ENCODE results near the gene SEC22C.

SEC22C gene

GRCh38 chr3:42590989-42591756 is 9.4 kb upstream of the SEC22C start:
- no peak for TF ChIP-seq CTCF (IDR thresholded peaks at IDR 0.05; ENCODE audit: insufficient read depth, low read length, poor library complexity, severe bottlenecking)
- TF ChIP-seq EZH2phosphoT487 (conservative IDR thresholded peaks at IDR 0.05; ENCODE audit: low read length): no peak
- Histone ChIP-seq H3K9me2 (replicated peaks; ENCODE audit: insufficient read depth, low read length) (no peaks in the 10 kb centered on the region), H3K9me3 (ENCODE audit: insufficient read depth, low read length) (no peaks in the 10 kb centered on the region), H3F3A (ENCODE audit: insufficient read depth) (peaks cover 32% of the 10 kb centered on the region), H3K27me3 (ENCODE audit: low read length) (no peaks in the 10 kb centered on the region), H3K4me3 (ENCODE audit: insufficient read depth, low read length, poor library complexity, severe bottlenecking) (peak overlapping the region; percentile 85), H3K4me2 (ENCODE audit: low read depth, low read length, poor library complexity, severe bottlenecking) (peak overlapping the region; percentile 97), H4K20me1 (ENCODE audit: low read depth, low read length) (0 out of 2 replicates have a peak, but pooled peaks cover 4% of the 10 kb centered on the region), H3K27ac (ENCODE audit: low read depth, low read length) (peak overlapping the region; percentile 70), H3K79me2 (ENCODE audit: insufficient read depth, low read length) (peaks cover 41% of the 10 kb centered on the region), H3K36me3 (ENCODE audit: low read length) (peaks cover 25% of the 10 kb centered on the region), H3K9ac (ENCODE audit: low read length) (peak overlapping the region; percentile 94), H2AFZ (ENCODE audit: low read depth, low read length, severe bottlenecking) (no peak overlapping the region)

DNA sequence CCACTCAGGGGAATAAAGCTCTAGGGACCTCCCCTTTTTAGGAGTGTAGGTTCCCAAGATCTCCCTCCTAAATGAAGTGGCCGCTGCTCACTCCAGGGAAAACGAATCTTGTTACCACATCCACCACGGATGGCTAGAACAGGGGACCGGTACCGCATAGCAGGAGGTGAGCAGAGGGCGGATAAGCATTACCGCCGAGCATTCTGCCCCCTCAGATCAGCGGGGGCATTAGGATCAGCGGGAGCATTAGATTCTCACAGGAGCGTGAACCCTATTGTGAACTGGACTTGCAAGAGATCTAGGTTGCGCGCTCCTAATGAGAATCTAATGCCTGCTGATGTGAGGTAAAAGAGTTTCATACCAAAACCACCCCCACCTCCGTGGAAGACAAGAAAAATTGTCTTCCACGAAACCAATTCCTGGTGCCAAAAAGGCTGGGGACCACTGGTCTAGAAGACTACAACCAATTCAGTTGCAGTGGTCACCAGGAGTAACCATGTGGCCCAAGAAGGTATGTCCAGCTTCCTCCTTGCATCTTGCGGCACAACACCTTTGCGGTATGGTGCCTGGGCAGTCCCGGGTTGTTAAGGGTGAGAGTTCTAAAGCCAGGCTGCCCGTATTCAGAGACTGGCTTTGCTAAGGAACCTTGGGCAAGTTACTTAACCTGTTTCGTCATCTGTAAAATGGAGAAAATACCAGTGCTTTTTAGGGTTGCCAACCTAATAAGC is 7.8 kb upstream of the SEC22C start:
- no peaks in the 10 kb centered on the region for H3K9me3 ChIP-seq (ENCODE audit: insufficient read depth, low read length)

DNA sequence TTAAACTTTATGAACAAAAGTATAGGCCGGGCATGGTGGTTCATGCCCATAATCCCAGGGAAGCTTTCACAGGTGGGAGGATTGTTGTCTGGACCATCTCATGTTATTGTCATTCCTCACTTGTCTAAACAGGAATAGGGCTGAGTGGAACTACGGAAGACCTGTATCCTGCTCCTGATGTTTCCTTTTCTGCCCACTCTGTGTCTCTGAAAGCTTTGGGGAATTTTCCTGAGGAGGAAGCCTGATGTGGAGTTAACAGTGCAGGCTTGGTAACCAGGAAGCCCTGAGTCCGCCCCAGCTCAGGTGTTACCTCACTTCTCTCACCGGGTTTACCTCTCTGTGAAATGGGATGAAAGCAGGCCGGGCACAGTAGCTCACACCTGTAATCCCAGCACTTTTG is 6.9 kb upstream of the SEC22C start:
- H3K79me2 ChIP-seq (ENCODE audit: insufficient read depth, low read length): peaks cover 31% of the 10 kb centered on the region
- no peak overlapping the region for H3K27ac ChIP-seq (ENCODE audit: low read depth, low read length)
- H3F3A ChIP-seq (ENCODE audit: insufficient read depth): peaks cover 13% of the 10 kb centered on the region; the same call in 1 of the 2 replicates
- no peak overlapping the region for H2AFZ ChIP-seq (ENCODE audit: low read depth, low read length, severe bottlenecking)
- 0 out of 2 replicates have a peak, but pooled peaks cover 3% of the 10 kb centered on the region for H4K20me1 ChIP-seq (ENCODE audit: low read depth, low read length)
- H3K4me2 ChIP-seq (ENCODE audit: low read depth, low read length, poor library complexity, severe bottlenecking): no peak overlapping the region
- H3K9me3 ChIP-seq (ENCODE audit: insufficient read depth, low read length): no peaks in the 10 kb centered on the region
- no peak overlapping the region for H3K9ac ChIP-seq (ENCODE audit: low read length)
- H3K9me2 ChIP-seq (replicated peaks; ENCODE audit: insufficient read depth, low read length): no peaks in the 10 kb centered on the region
- no peaks in the 10 kb centered on the region for H3K27me3 ChIP-seq (ENCODE audit: low read length)
- TF ChIP-seq CTCF (IDR thresholded peaks at IDR 0.05; ENCODE audit: insufficient read depth, low read length, poor library complexity, severe bottlenecking) (no peak), EZH2phosphoT487 (conservative IDR thresholded peaks at IDR 0.05; ENCODE audit: low read length) (no peak)
- no peak overlapping the region for H3K4me3 ChIP-seq (ENCODE audit: insufficient read depth, low read length, poor library complexity, severe bottlenecking)
- peaks cover 10% of the 10 kb centered on the region for H3K36me3 ChIP-seq (ENCODE audit: low read length)

More for the DNA sequence above, 7.8 kb upstream of the SEC22C start:
- TF ChIP-seq CTCF (IDR thresholded peaks at IDR 0.05; ENCODE audit: insufficient read depth, low read length, poor library complexity, severe bottlenecking) (no peak), EZH2phosphoT487 (conservative IDR thresholded peaks at IDR 0.05; ENCODE audit: low read length) (no peak)
- no peaks in the 10 kb centered on the region for H3K27me3 ChIP-seq (ENCODE audit: low read length)
- H3K9me2 ChIP-seq (replicated peaks; ENCODE audit: insufficient read depth, low read length): no peaks in the 10 kb centered on the region
- H3K9ac ChIP-seq (ENCODE audit: low read length): peak overlapping the region; percentile 64
- peaks cover 18% of the 10 kb centered on the region for H3F3A ChIP-seq (ENCODE audit: insufficient read depth)
- H3K27ac ChIP-seq (ENCODE audit: low read depth, low read length): peak overlapping the region; percentile 79
- peak overlapping the region; percentile 51 for H3K4me3 ChIP-seq (ENCODE audit: insufficient read depth, low read length, poor library complexity, severe bottlenecking)
- H3K79me2 ChIP-seq (ENCODE audit: insufficient read depth, low read length): peaks cover 33% of the 10 kb centered on the region
- H2AFZ ChIP-seq (ENCODE audit: low read depth, low read length, severe bottlenecking): peak overlapping the region; percentile 65
- 0 out of 2 replicates have a peak, but pooled peaks cover 4% of the 10 kb centered on the region for H4K20me1 ChIP-seq (ENCODE audit: low read depth, low read length)
- peak overlapping the region; percentile 89 for H3K4me2 ChIP-seq (ENCODE audit: low read depth, low read length, poor library complexity, severe bottlenecking)
- H3K36me3 ChIP-seq (ENCODE audit: low read length): peaks cover 15% of the 10 kb centered on the region
